Psoas muscle (tissue), 8 donors: ENCODE data around the gene PRELP. TPM values are rescaled to one million over a fixed set of nuclear protein-coding genes. Genes with fewer than 3 reads are reported as not detected.

Experiments
- ATAC-seq, 4 donors: fragments of 200-7000 bp; cut with Tn5 transposase; one replicate each; pipeline ENCODE4 v1.9.1; 2020; ENCODE audit warnings: moderate library complexity in 3 of 4, mild to moderate bottlenecking in 2 of 4
- DNase-seq, 2 donors: peaks; one replicate each; pipeline ENCODE4 v3.0.0-alpha.2; 2020
- H3K27ac ChIP-seq: fragments of 200-600 bp; one replicate; pipeline ENCODE4 v1.8.0; 2022
- H3K27me3 ChIP-seq, 3 donors: fragments of 200-600 bp in 1 of 3; one replicate each; pipeline versions ENCODE4 v1.6.1 to v1.8.0; 2013 to 2022; ENCODE audit warnings: low read length in 2 of 3, mild to moderate bottlenecking in 2 of 3, moderate library complexity in 1 of 3; ENCODE audit not compliant: insufficient read depth in 3 of 3
- H3K36me3 ChIP-seq, 2 donors: fragments of 200-600 bp in 1 of 2; one replicate each; pipeline versions ENCODE4 v1.6.1 to v1.8.0; 2013 to 2022; ENCODE audit warnings: low read depth in 1 of 2, mild to moderate bottlenecking in 1 of 2, moderate library complexity in 1 of 2; ENCODE audit not compliant: insufficient read depth in 1 of 2
- H3K4me1 ChIP-seq: fragments of 200-600 bp; one replicate; pipeline ENCODE4 v1.8.0; 2022
- H3K4me3 ChIP-seq: fragments of 200-600 bp; one replicate; pipeline ENCODE4 v1.8.0; 2022; ENCODE audit warnings: mild to moderate bottlenecking
- H3K9me3 ChIP-seq: fragments of 200-600 bp; one replicate; pipeline ENCODE4 v1.8.0; 2022
- WGBS, 3 donors: extraction: QIAGEN DNeasy Blood & Tissue Kit; methylation state at CpG; one replicate each; pipeline versions ENCODE4 v1.1.6 to v1.1.7; 2013; 5-methylcytosine and 5-hydroxymethylcytosine counted together
- intact Hi-C, 2 donors: fragments of 100-400 bp; cut with DNase I; formaldehyde crosslinking; loops; one replicate each; pipeline versions ENCODE4 v1.11.0 to v1.14.2; 2022
- polyA plus RNA-seq, 3 donors: library from polyadenylated mRNA; stranded (reverse); fragments of 200-250 nt; gene quantifications; one replicate each; pipeline ENCODE4 v1.2.3, GENCODE V29; 2013
- total RNA-seq, 4 donors: library from RNA; stranded (reverse); fragmentation: NEBNext Ultra II Directional in 2 of 4; extraction: Animal tissue kit (Norgen Biotek cat#: 25700) in 2 of 4; gene quantifications; one replicate each; pipeline versions ENCODE4 v1.2.1 to v1.2.4, GENCODE V29; 2021 to 2023
- TF ChIP-seq, protein P1 (sequence below): fragments of 200-600 bp; IDR thresholded peaks from one replicate; pipeline ENCODE4 v1.8.0; 2022; ENCODE audit warnings: antibody characterized with exemption
- donor health status: healthy with polysubstance abuse.
- donor health status: DM: no; HTN: no; CAD: no; lungs with moderate emphysema.
- donor health status: Bipolar disorder and iron deficiency.
- donor health status: healthy.
- donor health status: DM: yes; HTN: yes; CAD: no.
- donor health status: DM: no; HTN: no; CAD: no.
- donor health status: DM: no; HTN: no; CAD: no.
- donor health status: DM: yes; HTN: yes; CAD: no.

PRELP gene
- total and polyA plus RNA-seq, 7 donors, result 3.0 to 20.6 (median 6.6) TPM

DNA sequence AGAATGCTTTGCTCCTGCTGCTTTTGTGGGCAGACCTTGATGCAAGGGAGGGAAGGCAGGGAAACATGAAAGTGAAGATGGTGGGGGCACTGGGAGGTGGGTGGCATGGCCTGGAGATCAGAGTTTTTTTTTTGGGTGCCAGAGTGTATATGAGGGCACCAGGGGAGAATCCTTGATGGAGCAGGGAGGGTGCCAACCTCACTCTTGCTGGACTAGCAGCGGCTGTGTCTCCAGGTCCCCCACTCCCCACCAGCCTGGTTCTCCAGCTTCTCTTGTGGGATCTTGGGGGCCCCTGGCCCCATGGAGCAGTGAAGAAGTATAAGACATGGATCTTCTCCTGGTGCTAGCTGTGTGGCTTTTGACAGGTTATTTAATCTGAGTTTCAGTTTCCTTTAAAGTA, 13.5 kb upstream of the PRELP start:
- H3K36me3 ChIP-seq, result no peaks in the 10 kb centered on the region
- peaks cover 0 to 3% (median 0%) of the 10 kb centered on the region in 3 donors for H3K27me3 ChIP-seq
- ATAC-seq, result no peak
- no peaks in the 10 kb centered on the region for H3K9me3 ChIP-seq
- intact Hi-C loops, result no loop called here
- WGBS, 3 donors, result 92 to 100% (median 96%) methylated on average over 1 of the region's 1 CpG
- H3K27ac ChIP-seq, result no peak overlapping the region
- H3K4me1 ChIP-seq, result peaks cover 17% of the 10 kb centered on the region
- no peak for DNase-seq
- no peak overlapping the region for H3K4me3 ChIP-seq
- TF ChIP-seq, protein P1, sequence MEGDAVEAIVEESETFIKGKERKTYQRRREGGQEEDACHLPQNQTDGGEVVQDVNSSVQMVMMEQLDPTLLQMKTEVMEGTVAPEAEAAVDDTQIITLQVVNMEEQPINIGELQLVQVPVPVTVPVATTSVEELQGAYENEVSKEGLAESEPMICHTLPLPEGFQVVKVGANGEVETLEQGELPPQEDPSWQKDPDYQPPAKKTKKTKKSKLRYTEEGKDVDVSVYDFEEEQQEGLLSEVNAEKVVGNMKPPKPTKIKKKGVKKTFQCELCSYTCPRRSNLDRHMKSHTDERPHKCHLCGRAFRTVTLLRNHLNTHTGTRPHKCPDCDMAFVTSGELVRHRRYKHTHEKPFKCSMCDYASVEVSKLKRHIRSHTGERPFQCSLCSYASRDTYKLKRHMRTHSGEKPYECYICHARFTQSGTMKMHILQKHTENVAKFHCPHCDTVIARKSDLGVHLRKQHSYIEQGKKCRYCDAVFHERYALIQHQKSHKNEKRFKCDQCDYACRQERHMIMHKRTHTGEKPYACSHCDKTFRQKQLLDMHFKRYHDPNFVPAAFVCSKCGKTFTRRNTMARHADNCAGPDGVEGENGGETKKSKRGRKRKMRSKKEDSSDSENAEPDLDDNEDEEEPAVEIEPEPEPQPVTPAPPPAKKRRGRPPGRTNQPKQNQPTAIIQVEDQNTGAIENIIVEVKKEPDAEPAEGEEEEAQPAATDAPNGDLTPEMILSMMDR, result no peak

DNA sequence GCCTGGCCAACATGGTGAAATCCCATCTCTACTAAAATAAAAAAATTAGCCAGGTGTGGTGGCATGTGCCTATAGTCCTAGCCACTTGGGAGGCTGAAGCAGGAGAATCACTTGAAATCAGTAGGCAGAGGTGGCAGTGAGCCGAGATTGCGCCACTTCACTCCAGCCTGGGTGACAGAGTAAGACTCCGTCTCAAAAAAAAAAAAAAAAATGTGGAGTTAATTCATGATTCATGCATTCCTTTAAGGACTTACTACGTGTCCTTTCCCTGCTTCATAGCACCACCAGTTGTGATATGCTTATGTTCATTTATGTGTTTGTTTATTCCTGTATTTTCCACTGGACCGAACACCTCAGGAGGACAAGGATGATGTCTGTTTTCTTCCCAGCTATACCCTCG, 12.7 kb upstream of the PRELP start:
- DNase-seq, result peak; percentile 69 to 79
- H3K4me3 ChIP-seq, result no peak overlapping the region
- ATAC-seq, result peak in 1 of 4 donors; percentile 29
- WGBS, 3 donors, result 76 to 87% (median 83%) methylated on average over 6 of the region's 6 CpGs
- H3K4me1 ChIP-seq, result peaks cover 25% of the 10 kb centered on the region
- TF ChIP-seq, protein P1, result no peak
- intact Hi-C loops, result no loop called here
- H3K9me3 ChIP-seq, result no peaks in the 10 kb centered on the region
- H3K36me3 ChIP-seq, result no peaks in the 10 kb centered on the region
- H3K27me3 ChIP-seq, result peaks cover 0 to 3% (median 0%) of the 10 kb centered on the region in 3 donors
- H3K27ac ChIP-seq, result no peak overlapping the region

- no peak for ATAC-seq
- TF ChIP-seq, protein P1, result no peak
- H3K4me3 ChIP-seq, result no peak overlapping the region
- WGBS, 3 donors, result 66 to 75% (median 72%) methylated on average over 7 of the region's 7 CpGs
- H3K36me3 ChIP-seq, result no peaks in the 10 kb centered on the region
- no peak overlapping the region for H3K27ac ChIP-seq
- no peak for DNase-seq
- H3K9me3 ChIP-seq, result no peaks in the 10 kb centered on the region
- peaks cover 0 to 3% (median 0%) of the 10 kb centered on the region in 3 donors for H3K27me3 ChIP-seq
- intact Hi-C loops, result no loop called here
- H3K4me1 ChIP-seq, result peaks cover 26% of the 10 kb centered on the region
These were observed 12.0 kb upstream of the PRELP start for GRCh38 chr1:203463469-203464062.

- WGBS, 3 donors, result 65 to 83% (median 79%) methylated on average over 5 of the region's 5 CpGs
- DNase-seq, result no peak
- H3K4me1 ChIP-seq, result peaks cover 26% of the 10 kb centered on the region
These were observed 11.4 kb upstream of the PRELP start for GRCh38 chr1:203464226-203464625.

More at GRCh38 chr1:203464226-203464625, 11.4 kb upstream of the PRELP start:
- H3K27ac ChIP-seq, result no peak overlapping the region
- H3K27me3 ChIP-seq, result peaks cover 0 to 3% (median 0%) of the 10 kb centered on the region in 3 donors
- H3K36me3 ChIP-seq, result no peaks in the 10 kb centered on the region
- ATAC-seq, result no peak
- H3K4me3 ChIP-seq, result no peak overlapping the region
- no peaks in the 10 kb centered on the region for H3K9me3 ChIP-seq
- intact Hi-C loops, result no loop called here
- TF ChIP-seq, protein P1, result no peak
